GM12891 (cell line): ENCODE results near the gene SCARB1.

Experiments used
- DNase-seq: peaks from one replicate; pipeline ENCODE4 v3.0.0; 2011; ENCODE audit warnings: low spot score; ENCODE audit not compliant: insufficient read length
- FAIRE-seq: peaks from 2 replicates; lab custom pipeline; 2011; peaks lifted over from hg19 to GRCh38; lab: Jason Lieb, UNC
- PAX5 ChIP-seq: IDR thresholded peaks from 2 replicates; pipeline ENCODE4 v1.6.1; 2011; ENCODE audit warnings: low read length, moderate library complexity, mild to moderate bottlenecking; ENCODE audit not compliant: insufficient read depth, severe bottlenecking
- POLR2A ChIP-seq: IDR thresholded peaks from 2 replicates; pipeline ENCODE4 v1.6.1; 2011; ENCODE audit warnings: low read depth, low read length, control low read depth
- POLR2AphosphoS5 ChIP-seq: IDR thresholded peaks from 2 replicates; pipeline ENCODE4 v1.6.1; 2011; ENCODE audit warnings: low read depth, low read length, control low read depth
- POU2F2 ChIP-seq: IDR thresholded peaks from 2 replicates; pipeline ENCODE4 v1.6.1; 2011; ENCODE audit warnings: low read depth, mild to moderate bottlenecking, control low read depth, low read length, moderate library complexity
- SPI1 ChIP-seq: IDR thresholded peaks from 2 replicates; pipeline ENCODE4 v1.6.1; 2011; ENCODE audit warnings: low read depth, low read length, control low read depth
- TAF1 ChIP-seq: IDR thresholded peaks from 2 replicates; pipeline ENCODE4 v1.6.1; 2011; ENCODE audit warnings: low read depth, low read length, control low read depth

Gene SCARB1

GRCh38 chr12:124780336-124780735 is 83.3 kb downstream of the SCARB1 start:
- TF ChIP-seq POLR2AphosphoS5 (no peak), POLR2A (no peak), POU2F2 (no peak), PAX5 (no peak), TAF1 (no peak), SPI1 (no peak)
- no peak for DNase-seq
- FAIRE-seq = peak; percentile 13

GRCh38 chr12:124779161-124780141 is 84.2 kb downstream of the SCARB1 start:
- DNase-seq (no peak), FAIRE-seq (peak; percentile 86)
- TF ChIP-seq SPI1 (peak; percentile 39; the same call in 1 of the 2 replicates), POLR2A (no peak), POU2F2 (0 out of 2 replicates have a peak, but pooled peaks have one; percentile 7), TAF1 (peak; percentile 25; the same call in 1 of the 2 replicates), PAX5 (peak; percentile 77), POLR2AphosphoS5 (no peak)

GRCh38 chr12:124778411-124778810 is 85.3 kb downstream of the SCARB1 start:
- DNase-seq (no peak), FAIRE-seq (peak; percentile 76)
- TF ChIP-seq POU2F2 (no peak), TAF1 (no peak), POLR2AphosphoS5 (no peak), PAX5 (no peak), SPI1 (no peak), POLR2A (no peak)

GRCh38 chr12:124777399-124778372 is 86.0 kb downstream of the SCARB1 start:
- DNase-seq (no peak), FAIRE-seq (no peak)
- TF ChIP-seq POU2F2 = no peak
- TF ChIP-seq TAF1 = no peak
- no peak for TF ChIP-seq PAX5
- TF ChIP-seq POLR2A = no peak

GRCh38 chr12:124776125-124776513 is 87.5 kb downstream of the SCARB1 start:
- FAIRE-seq (no peak), DNase-seq (no peak)
- TF ChIP-seq SPI1 (no peak), PAX5 (no peak), TAF1 (no peak), POLR2A (no peak), POU2F2 (no peak), POLR2AphosphoS5 (no peak)

GRCh38 chr12:124774462-124775167 is 89.0 kb downstream of the SCARB1 start:
- peak; percentile 53 for DNase-seq
- peak; percentile 93 for FAIRE-seq
- TF ChIP-seq POU2F2 (peak; percentile 91), POLR2AphosphoS5 (peak; percentile 74; the same call in 1 of the 2 replicates), TAF1 (peak; percentile 37; the same call in 1 of the 2 replicates), PAX5 (no peak), POLR2A (peak; percentile 64), SPI1 (peak; percentile 90)

GRCh38 chr12:124774054-124774461 is 89.6 kb downstream of the SCARB1 start:
- TF ChIP-seq POLR2A (0 out of 2 replicates have a peak, but pooled peaks have one; percentile 31), POU2F2 (no peak)
- DNase-seq (peak; percentile 50), FAIRE-seq (no peak)

- TF ChIP-seq POU2F2 (no peak), SPI1 (no peak), TAF1 (no peak), POLR2A (no peak), POLR2AphosphoS5 (no peak)
- DNase-seq (no peak), FAIRE-seq (no peak)
These were observed 91.1 kb downstream of the SCARB1 start for GRCh38 chr12:124772289-124773170.
